HG03175 (cell line): ENCODE data around the gene RAMP2.
"Not testable (repeated sequence)": the region's sequence is repeated elsewhere in the genome, so short reads cannot be mapped to it uniquely, and the experiment has no call there.

Experiments
- ATAC-seq: cut with Tn5 transposase; IDR thresholded peaks from one replicate; pipeline ENCODE4 v1.9.1; 2021; ENCODE audit warnings: mild to moderate bottlenecking, moderate library complexity; ENCODE audit not compliant: unreplicated experiment

The RAMP2 gene

DNA sequence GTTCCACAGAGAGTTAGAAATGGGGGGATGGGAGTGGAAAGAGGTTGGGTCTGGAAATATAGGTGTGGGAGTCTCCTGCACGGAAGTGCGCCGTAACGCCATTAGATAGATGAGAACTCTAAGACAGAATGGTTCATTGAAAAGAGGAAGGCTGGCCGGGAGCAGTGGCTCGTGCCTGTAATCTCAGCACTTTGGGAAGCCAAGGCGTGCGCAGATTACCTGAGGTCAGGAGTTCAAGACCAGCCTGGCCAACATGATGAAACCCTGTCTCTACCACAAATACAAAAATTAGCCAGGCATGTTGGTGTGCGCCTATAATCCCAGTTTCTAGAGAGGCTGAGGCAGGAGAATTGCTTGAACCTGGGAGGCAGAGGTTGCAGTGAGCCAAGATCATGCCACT lies 7.0 kb downstream of the RAMP2 start:
- ATAC-seq = not testable (repeated sequence)

DNA sequence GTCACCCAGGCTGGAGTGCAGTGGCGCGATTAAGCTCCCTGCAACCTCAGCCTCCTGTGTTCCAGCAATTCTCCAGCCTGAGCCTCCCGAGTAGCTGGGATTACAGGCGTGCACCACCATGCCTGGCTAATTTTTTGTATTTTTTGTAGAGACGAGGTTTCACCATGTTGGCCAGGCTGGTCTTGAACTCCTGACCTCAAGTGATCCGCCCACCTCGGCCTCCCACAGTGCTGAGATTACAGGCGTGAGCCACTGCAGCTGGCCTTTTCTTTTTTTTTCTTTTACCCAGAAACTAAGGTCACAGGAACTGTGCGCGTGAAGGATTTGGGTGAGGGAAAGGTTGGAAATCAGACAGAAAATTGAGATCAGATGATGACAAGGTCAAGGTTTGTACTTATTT lies 8.9 kb downstream of the RAMP2 start:
- not testable (repeated sequence) for ATAC-seq

GRCh38 chr17:42772945-42773289 lies 11.9 kb downstream of the RAMP2 start:
- no peak for ATAC-seq

GRCh38 chr17:42773290-42774035 lies 12.4 kb downstream of the RAMP2 start, which contains the start of gene VPS25:
TSS of gene VPS25 (plus strand) at chr17:42773449. CDS start at chr17:42773476, 27 bp downstream.
- peak; percentile 70 for ATAC-seq

DNA sequence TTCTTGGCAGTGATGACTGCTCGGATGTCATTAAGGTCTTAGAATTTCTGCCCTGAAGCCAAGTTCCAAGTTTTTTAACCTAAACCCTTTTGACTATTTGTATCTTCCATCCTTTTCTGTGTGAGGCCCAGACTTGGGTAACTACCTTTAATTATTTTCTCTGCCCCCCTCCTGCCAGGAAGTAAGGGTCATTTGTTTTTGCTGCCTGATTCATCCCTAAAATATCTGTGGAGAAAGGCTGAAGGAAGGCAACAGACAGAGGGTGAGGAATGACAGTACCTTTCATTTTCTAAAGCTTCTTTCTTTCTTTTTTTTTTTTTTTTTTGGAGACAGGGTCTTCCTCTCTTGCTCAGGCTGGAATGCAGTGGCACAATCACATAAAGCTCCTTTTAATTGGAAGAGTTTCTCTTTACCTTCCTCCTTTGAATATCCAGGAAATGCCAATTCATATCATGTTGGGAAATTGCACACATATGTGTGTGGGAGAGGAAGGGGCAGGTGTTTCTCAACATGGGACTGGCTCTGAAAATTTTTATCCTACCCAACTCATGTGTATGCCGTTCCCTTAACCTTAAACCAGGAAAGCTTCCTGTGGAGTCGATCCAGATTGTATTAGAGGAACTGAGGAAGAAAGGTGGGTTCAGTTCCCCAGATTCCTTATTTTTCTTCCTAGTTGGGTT lies 13.2 kb downstream of the RAMP2 start:
- ATAC-seq = no peak

DNA sequence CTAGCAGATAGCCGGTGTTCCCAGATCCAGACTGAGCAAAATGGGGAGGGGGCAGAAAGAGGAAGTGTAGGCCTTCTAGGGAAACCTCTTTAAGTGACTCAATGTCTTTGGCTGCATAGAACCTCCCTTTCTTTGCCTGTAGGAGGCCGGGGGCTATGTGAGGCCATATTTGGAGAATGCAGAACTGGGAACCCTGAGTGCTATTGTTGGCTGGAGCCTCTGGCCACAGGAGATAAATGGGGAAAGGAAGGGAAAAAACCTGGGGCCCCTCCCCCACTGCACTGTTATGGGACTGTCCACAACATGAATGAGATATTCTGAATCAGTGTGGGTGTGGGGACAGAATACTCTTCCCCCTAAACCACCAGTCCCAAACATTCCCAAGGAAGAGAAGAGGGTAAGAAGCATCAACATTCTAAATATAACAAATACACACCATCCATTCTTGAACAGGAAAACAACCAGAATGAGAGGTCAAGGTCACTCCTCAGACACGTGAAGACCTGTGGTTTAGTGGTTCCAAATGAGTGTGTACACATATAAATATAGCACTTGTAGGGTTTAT lies 14.6 kb downstream of the RAMP2 start:
- no peak for ATAC-seq

- ATAC-seq = no peak
Observed at GRCh38 chr17:42778570-42778969, 17.5 kb downstream of the RAMP2 start.

GRCh38 chr17:42779304-42779935 lies 18.4 kb downstream of the RAMP2 start:
- ATAC-seq = no peak

- no peak for ATAC-seq
Observed at GRCh38 chr17:42779936-42780850, 19.2 kb downstream of the RAMP2 start, which contains the start of gene WNK4. TSS of gene WNK4 (plus strand) at chr17:42780610. CDS start at chr17:42780699, 89 bp downstream.

DNA sequence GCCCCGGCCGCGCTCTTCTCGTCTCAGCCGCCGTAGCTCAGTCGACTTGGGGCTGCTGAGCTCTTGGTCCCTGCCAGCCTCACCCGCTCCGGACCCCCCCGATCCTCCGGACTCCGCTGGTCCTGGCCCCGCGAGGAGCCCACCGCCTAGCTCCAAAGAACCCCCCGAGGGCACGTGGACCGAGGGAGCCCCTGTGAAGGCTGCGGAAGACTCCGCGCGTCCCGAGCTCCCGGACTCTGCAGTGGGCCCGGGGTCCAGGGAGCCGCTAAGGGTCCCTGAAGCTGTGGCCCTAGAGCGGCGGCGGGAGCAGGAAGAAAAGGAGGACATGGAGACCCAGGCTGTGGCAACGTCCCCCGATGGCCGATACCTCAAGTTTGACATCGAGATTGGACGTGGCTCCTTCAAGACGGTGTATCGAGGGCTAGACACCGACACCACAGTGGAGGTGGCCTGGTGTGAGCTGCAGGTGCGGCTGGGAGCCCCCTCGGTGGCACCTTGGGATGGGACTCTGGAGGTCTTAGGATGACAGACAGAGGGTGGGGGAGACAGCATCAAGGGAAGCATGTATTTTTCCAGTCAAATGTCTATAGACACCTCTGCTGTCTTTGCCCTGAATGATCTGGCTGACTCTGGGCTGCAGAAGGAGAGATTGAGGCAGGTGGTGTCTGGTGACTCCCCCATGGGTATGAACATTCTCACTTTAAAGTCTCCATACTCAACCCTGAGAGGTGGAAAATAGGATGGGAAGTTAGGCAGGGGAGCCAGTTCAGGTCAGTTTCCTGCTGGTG lies 20.0 kb downstream of the RAMP2 start:
- no peak for ATAC-seq

GRCh38 chr17:42781639-42782165 lies 20.7 kb downstream of the RAMP2 start:
- ATAC-seq = no peak

DNA sequence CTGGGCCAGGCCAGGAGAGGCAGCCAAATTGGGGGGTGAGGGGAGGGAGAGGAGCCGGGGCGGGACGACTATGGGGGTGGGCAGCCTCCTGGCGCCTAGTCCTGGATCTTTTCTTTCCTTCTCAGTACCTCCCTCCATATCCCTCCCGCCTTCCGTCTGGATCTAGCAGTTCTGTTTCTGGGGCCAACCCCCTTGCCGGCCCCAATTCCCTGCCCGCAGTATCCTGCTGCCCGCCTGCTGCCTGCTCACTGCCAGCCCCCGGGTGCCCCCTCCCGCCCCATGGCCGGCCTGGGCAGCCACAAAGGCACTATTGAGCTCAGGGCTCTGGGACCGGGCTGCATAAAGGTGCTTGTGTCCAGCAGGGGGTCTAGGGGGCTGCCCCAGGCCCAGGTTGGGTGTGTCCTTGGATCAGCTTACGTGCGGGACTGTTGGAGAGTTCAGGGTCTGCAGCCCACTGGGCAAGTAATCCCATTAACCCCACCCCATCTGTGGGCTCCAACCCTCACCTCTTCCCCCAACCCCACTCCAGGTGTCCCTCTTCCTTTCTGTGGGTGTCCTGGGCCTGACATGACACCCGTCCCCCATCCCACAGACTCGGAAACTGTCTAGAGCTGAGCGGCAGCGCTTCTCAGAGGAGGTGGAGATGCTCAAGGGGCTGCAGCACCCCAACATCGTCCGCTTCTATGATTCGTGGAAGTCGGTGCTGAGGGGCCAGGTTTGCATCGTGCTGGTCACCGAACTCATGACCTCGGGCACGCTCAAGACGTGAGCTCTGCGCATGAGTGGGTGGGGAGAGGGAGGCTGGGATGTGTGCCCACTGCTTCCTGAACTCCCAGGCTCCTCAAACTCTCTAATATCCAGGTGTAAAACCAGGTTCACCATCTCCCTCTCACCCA lies 21.4 kb downstream of the RAMP2 start:
- ATAC-seq = no peak

- ATAC-seq = no peak
Observed at GRCh38 chr17:42783062-42783790, 22.2 kb downstream of the RAMP2 start.

GRCh38 chr17:42783791-42784138 lies 22.7 kb downstream of the RAMP2 start:
- ATAC-seq = no peak

DNA sequence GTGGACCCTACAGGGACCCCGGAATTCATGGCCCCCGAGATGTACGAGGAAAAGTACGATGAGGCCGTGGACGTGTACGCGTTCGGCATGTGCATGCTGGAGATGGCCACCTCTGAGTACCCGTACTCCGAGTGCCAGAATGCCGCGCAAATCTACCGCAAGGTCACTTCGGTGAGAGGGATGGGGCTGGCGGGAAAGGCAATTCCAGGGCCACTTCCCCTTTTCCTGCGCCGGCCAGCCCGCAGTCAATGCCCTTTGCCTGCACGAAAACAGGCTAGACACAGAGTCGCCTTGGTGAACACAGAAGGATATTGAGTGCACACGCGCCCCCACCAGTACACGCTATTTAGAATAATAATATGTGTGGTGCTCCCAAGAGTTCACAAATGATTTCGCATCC lies 23.4 kb downstream of the RAMP2 start:
- no peak for ATAC-seq

GRCh38 chr17:42784811-42785592 lies 24.0 kb downstream of the RAMP2 start:
- no peak for ATAC-seq

GRCh38 chr17:42787266-42787665 lies 26.2 kb downstream of the RAMP2 start:
- ATAC-seq = no peak
